ENCODE results near the gene BMS1.

BMS1 gene

GRCh38 chr10:42755028-42755451 is 27.6 kb upstream of the BMS1 start:
- TF ChIP-seq POLR2AphosphoS5 (IDR thresholded peaks at IDR 0.05; ENCODE audit: low read depth, low read length) (no peak), POLR2A (IDR thresholded peaks at IDR 0.05; ENCODE audit: low read depth, low read length) (no peak), TAF1 (IDR thresholded peaks at IDR 0.05; ENCODE audit: borderline replicate concordance, low read depth, low read length) (no peak)
- no peak for FAIRE-seq
- DNase-seq (ENCODE audit: insufficient read length) = no peak

GRCh38 chr10:42755556-42756093 is 27.0 kb upstream of the BMS1 start:
- no peak for DNase-seq (ENCODE audit: insufficient read length)
- no peak for FAIRE-seq
- no peak for TF ChIP-seq POLR2A (IDR thresholded peaks at IDR 0.05; ENCODE audit: low read depth, low read length)
- no peak for TF ChIP-seq POLR2AphosphoS5 (IDR thresholded peaks at IDR 0.05; ENCODE audit: low read depth, low read length)
- TF ChIP-seq TAF1 (IDR thresholded peaks at IDR 0.05; ENCODE audit: borderline replicate concordance, low read depth, low read length) = no peak

GRCh38 chr10:42767906-42768305 is 14.7 kb upstream of the BMS1 start:
- TF ChIP-seq POLR2A (IDR thresholded peaks at IDR 0.05; ENCODE audit: low read depth, low read length) = no peak
- no peak for TF ChIP-seq POLR2AphosphoS5 (IDR thresholded peaks at IDR 0.05; ENCODE audit: low read depth, low read length)
- TF ChIP-seq TAF1 (IDR thresholded peaks at IDR 0.05; ENCODE audit: borderline replicate concordance, low read depth, low read length) = no peak
- FAIRE-seq (no peak), DNase-seq (ENCODE audit: insufficient read length) (no peak)

GRCh38 chr10:42768581-42769152 is 13.9 kb upstream of the BMS1 start:
- FAIRE-seq (no peak), DNase-seq (ENCODE audit: insufficient read length) (no peak)
- no peak for TF ChIP-seq POLR2A (IDR thresholded peaks at IDR 0.05; ENCODE audit: low read depth, low read length)
- no peak for TF ChIP-seq POLR2AphosphoS5 (IDR thresholded peaks at IDR 0.05; ENCODE audit: low read depth, low read length)
- no peak for TF ChIP-seq TAF1 (IDR thresholded peaks at IDR 0.05; ENCODE audit: borderline replicate concordance, low read depth, low read length)

- DNase-seq (ENCODE audit: insufficient read length) = no peak
- FAIRE-seq = no peak
- TF ChIP-seq POLR2AphosphoS5 (IDR thresholded peaks at IDR 0.05; ENCODE audit: low read depth, low read length) (no peak), TAF1 (IDR thresholded peaks at IDR 0.05; ENCODE audit: borderline replicate concordance, low read depth, low read length) (no peak), POLR2A (IDR thresholded peaks at IDR 0.05; ENCODE audit: low read depth, low read length) (no peak)
Observed at GRCh38 chr10:42769173-42769572, 13.4 kb upstream of the BMS1 start.

GRCh38 chr10:42769673-42770072 is 12.9 kb upstream of the BMS1 start:
- TF ChIP-seq TAF1 (IDR thresholded peaks at IDR 0.05; ENCODE audit: borderline replicate concordance, low read depth, low read length) (no peak), POLR2A (IDR thresholded peaks at IDR 0.05; ENCODE audit: low read depth, low read length) (no peak), POLR2AphosphoS5 (IDR thresholded peaks at IDR 0.05; ENCODE audit: low read depth, low read length) (no peak)
- FAIRE-seq (no peak), DNase-seq (ENCODE audit: insufficient read length) (no peak)

- no peak for DNase-seq (ENCODE audit: insufficient read length)
- TF ChIP-seq POLR2AphosphoS5 (IDR thresholded peaks at IDR 0.05; ENCODE audit: low read depth, low read length) = no peak
- TF ChIP-seq TAF1 (IDR thresholded peaks at IDR 0.05; ENCODE audit: borderline replicate concordance, low read depth, low read length) = no peak
- TF ChIP-seq POLR2A (IDR thresholded peaks at IDR 0.05; ENCODE audit: low read depth, low read length) = no peak
- no peak for FAIRE-seq
Observed at GRCh38 chr10:42776681-42777080, 5.9 kb upstream of the BMS1 start.

GRCh38 chr10:42780456-42780855 is 2.1 kb upstream of the BMS1 start:
- DNase-seq (ENCODE audit: insufficient read length) = no peak
- no peak for FAIRE-seq
- TF ChIP-seq POLR2A (IDR thresholded peaks at IDR 0.05; ENCODE audit: low read depth, low read length) (no peak), POLR2AphosphoS5 (IDR thresholded peaks at IDR 0.05; ENCODE audit: low read depth, low read length) (no peak), TAF1 (IDR thresholded peaks at IDR 0.05; ENCODE audit: borderline replicate concordance, low read depth, low read length) (no peak)

GRCh38 chr10:42781893-42782445 is 626 bp upstream of the BMS1 start:
- FAIRE-seq (no peak), DNase-seq (ENCODE audit: insufficient read length) (no peak)
- TF ChIP-seq POLR2A (IDR thresholded peaks at IDR 0.05; ENCODE audit: low read depth, low read length) = no peak
- no peak for TF ChIP-seq POLR2AphosphoS5 (IDR thresholded peaks at IDR 0.05; ENCODE audit: low read depth, low read length)
- no peak for TF ChIP-seq TAF1 (IDR thresholded peaks at IDR 0.05; ENCODE audit: borderline replicate concordance, low read depth, low read length)

- no peak for TF ChIP-seq TAF1 (IDR thresholded peaks at IDR 0.05; ENCODE audit: borderline replicate concordance, low read depth, low read length)
- no peak for TF ChIP-seq POLR2A (IDR thresholded peaks at IDR 0.05; ENCODE audit: low read depth, low read length)
- TF ChIP-seq POLR2AphosphoS5 (IDR thresholded peaks at IDR 0.05; ENCODE audit: low read depth, low read length) = no peak
- DNase-seq (ENCODE audit: insufficient read length) (no peak), FAIRE-seq (no peak)
Observed at GRCh38 chr10:42783181-42783549, 570 bp downstream of the BMS1 start.

GRCh38 chr10:42785759-42786158 is 3.2 kb downstream of the BMS1 start:
- TF ChIP-seq TAF1 (IDR thresholded peaks at IDR 0.05; ENCODE audit: borderline replicate concordance, low read depth, low read length) = no peak
- TF ChIP-seq POLR2AphosphoS5 (IDR thresholded peaks at IDR 0.05; ENCODE audit: low read depth, low read length) = no peak
- no peak for TF ChIP-seq POLR2A (IDR thresholded peaks at IDR 0.05; ENCODE audit: low read depth, low read length)
- FAIRE-seq (no peak), DNase-seq (ENCODE audit: insufficient read length) (no peak)

GRCh38 chr10:42790835-42791234 is 8.2 kb downstream of the BMS1 start:
- no peak for FAIRE-seq
- no peak for DNase-seq (ENCODE audit: insufficient read length)
- no peak for TF ChIP-seq POLR2AphosphoS5 (IDR thresholded peaks at IDR 0.05; ENCODE audit: low read depth, low read length)
- TF ChIP-seq TAF1 (IDR thresholded peaks at IDR 0.05; ENCODE audit: borderline replicate concordance, low read depth, low read length) = no peak
- TF ChIP-seq POLR2A (IDR thresholded peaks at IDR 0.05; ENCODE audit: low read depth, low read length) = no peak

Measured in GM12892 (cell line).